AG10803 (cell line): ENCODE measurements around the gene TTC7B.

Source experiments
- DNase-seq: peaks from one replicate; pipeline ENCODE4 v3.0.0; 2010; ENCODE audit warnings: low read depth
- H3K4me3 ChIP-seq: 2 replicates; pipeline ENCODE4 v1.5.1; 2011; ENCODE audit warnings: mild to moderate bottlenecking, low read length, control low read depth
- TF ChIP-seq, protein P1 (sequence below): conservative IDR thresholded peaks from 2 replicates; pipeline ENCODE4 v1.5.1; 2011; ENCODE audit warnings: mild to moderate bottlenecking, low read length, control low read depth, inconsistent platforms

TTC7B gene

DNA sequence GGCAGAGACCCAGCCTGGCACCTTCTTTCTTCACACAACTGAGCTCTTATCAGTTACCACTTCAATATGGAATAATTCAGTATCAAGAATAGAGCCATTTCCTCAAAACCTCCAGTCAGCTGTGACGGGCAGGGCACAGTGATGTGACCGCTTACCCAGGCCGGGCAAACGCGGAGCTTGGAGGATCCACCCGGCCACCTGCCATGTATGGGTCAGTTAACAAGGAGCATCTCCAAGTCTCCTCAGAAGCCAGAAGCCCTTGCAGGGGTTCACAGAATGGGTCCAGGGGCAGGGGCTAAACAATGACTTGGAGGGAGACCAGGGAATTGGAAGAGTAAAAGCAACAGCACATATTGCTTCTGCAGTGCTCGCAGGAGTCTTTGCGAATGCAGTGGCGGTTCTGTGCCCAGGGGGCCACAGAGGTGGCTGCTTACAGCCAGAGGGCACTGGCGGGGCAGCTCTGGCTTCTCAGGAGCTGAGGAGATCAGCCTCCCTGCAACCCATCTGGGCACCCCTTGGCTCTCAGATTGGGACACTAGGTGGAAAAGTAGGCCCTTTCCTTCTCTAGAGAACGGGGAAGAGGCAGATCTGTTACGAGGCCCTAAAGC lies 257.1 kb downstream of the TTC7B start:
- TF ChIP-seq, protein P1, sequence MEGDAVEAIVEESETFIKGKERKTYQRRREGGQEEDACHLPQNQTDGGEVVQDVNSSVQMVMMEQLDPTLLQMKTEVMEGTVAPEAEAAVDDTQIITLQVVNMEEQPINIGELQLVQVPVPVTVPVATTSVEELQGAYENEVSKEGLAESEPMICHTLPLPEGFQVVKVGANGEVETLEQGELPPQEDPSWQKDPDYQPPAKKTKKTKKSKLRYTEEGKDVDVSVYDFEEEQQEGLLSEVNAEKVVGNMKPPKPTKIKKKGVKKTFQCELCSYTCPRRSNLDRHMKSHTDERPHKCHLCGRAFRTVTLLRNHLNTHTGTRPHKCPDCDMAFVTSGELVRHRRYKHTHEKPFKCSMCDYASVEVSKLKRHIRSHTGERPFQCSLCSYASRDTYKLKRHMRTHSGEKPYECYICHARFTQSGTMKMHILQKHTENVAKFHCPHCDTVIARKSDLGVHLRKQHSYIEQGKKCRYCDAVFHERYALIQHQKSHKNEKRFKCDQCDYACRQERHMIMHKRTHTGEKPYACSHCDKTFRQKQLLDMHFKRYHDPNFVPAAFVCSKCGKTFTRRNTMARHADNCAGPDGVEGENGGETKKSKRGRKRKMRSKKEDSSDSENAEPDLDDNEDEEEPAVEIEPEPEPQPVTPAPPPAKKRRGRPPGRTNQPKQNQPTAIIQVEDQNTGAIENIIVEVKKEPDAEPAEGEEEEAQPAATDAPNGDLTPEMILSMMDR: no peak
- DNase-seq: no peak
- no peak overlapping the region for H3K4me3 ChIP-seq

DNA sequence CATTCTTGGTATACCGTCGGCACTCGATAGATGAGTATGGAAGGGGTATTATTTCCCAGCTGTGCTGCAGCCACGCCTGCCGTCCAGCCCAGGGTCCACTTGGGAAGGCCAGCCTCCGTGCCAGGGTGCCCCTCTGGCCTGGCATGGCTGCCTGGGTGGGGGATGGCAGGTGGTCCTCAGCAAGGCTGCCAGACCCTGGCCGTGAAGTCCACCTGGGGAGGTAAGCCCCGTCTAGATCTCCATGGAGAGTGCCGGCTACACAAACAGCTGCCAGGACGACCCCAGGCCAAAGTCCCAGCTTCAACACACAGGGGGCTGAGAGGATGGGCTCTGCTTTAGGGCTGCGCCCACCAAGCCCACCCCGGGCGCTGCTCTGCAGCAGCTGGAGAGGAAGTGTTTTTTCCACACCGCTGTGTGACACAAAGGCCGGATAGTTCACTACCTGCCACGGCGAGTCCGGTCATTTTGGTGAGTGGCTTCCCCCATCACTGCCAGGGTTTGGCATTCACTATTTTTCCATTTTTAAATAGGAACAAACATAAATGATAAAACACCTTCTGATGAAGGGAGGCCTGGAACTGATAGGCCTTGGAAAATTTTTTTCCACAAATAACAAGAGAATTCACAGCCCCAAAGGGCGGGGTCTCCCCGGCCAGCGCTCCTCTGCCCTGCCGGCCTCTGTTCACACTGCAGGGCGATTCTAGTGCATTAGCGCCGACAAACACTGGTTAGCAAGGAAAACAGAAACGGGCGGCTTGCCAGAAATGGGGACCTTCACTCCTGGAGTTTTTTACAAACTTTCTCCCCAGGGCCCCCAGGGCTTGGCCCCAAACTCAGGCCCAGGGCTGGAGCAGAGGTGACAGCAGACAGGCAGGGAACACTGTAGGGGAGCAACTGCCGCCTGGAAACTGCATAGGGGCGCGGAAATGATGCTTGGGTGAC lies 257.9 kb downstream of the TTC7B start:
- no peak for DNase-seq
- TF ChIP-seq, protein P1: no peak
- no peak overlapping the region for H3K4me3 ChIP-seq

DNA sequence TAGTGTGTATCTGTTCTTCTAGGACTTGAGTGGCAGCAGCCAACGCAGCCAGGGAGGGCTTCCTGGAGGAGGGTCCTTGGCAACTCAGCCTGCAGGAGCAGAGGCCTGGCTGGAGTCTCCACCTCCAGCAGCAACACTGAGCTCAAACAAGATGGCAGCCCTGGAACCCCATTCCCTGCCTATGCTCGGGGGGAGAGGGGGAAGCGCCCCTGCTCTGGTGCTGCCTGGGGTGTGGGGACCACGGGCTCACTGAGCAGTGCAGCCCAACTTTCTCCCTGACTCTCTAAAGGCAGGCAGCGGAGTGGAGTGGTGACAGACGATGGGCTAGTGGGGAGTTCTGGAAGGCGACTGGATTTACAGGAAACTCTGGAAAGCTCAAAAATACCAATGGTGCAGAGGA lies 258.7 kb downstream of the TTC7B start:
- no peak for DNase-seq
- TF ChIP-seq, protein P1: no peak
- H3K4me3 ChIP-seq: no peak overlapping the region

DNA sequence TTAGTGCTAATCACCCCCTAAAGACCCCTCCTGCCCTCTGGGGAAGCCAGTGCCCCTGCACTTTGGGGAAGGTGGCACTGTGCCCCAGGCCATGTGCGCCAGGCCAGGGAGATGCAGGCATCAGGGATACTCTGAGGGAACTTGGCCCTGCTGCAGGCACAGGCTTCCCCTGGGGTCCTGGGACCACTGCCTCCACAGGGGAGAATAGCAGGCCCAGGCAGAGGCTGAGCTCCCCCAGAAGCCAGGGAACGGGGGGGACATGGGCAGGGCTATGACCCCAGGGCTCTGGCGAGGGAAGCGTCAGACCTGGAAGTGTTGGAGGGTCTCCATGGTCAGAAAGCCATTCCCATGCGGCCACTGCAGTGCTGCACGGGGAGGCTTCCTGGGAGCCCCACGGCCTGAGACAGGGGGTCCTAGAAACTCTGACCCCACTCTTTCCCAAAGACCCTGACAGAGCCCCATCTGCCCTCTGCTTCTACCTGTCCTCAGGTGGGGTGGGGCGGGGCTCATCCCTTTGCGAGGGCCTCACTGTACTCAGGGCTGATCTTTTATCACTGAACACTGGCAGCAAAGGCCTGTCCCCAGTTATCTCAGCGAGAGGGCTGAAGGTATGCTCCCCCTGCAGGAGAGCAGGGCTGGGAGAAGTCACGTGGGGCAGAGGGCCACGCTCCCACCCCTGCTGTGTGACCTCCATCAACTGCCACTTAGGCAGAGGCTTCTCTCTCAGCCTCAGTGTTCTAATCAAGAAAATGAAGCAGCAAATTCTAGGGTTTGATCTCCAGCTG lies 259.4 kb downstream of the TTC7B start:
- no peak for DNase-seq
- TF ChIP-seq, protein P1: no peak
- H3K4me3 ChIP-seq: no peak overlapping the region

DNA sequence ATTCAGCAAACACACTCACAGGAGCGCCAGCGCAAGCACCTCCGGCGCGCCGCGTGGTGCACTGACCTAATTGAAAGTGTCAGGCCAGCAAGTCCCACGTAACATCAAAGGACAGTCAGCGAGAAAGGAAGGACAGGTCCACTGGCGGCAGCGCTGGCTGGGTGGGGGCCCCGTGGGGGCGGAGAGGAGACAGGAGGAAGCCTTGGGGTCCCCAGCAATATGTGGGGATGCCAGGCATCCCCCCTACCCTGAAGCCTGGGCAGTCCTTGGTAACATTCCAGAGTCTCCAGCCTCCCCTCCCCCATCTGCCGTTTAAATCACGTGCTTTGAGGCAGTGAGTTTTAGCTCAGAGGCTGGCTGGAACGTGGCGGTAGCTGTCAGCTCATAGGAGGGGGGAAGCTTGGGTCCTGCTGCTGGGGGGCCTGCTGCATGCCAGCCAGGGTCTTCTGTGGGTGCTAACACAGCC lies 260.2 kb downstream of the TTC7B start:
- no peak overlapping the region for H3K4me3 ChIP-seq
- TF ChIP-seq, protein P1: no peak
- DNase-seq: no peak

DNA sequence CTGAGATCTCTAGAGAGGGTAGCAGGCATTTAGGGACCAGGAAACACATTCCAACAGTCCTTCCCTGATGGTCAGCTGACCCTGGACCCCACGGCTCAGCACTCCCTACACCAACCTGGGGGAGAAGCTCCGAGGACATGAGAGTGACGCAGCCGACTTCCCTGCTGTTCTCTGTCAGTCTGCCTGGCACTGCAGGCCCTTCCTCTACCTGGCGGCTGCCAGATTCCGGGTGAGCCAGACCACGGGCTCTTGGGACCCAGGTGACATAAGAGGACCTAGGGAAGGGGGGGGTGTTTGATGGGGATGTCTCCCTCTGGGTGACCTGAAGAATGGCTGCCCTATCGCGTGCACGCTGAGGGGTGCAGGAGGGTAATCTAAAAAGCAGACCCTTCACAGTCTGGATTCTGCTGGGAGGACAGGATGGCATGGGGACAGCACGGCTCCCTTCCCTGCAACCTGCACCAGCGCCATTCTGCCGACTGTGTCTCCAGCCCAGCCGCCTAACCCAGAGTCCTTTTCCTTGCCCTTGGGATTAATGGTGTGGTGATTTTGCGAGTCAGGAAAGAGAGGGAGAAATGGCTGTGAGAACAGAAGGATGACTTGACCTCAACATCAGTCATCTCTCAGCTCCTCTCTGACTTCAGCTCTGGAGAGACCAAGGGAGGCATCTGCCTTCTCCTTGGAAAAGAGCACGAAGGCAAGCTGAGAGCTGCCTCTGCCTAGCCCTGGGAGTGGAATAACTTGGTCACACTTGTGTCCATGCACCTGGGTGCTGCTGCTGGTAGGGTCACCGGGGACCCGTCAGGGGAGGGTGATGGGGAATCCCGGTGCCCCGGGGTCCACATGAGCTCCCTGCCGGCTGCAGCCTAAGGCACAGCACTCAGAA lies 260.9 kb downstream of the TTC7B start:
- TF ChIP-seq, protein P1: no peak
- H3K4me3 ChIP-seq: no peak overlapping the region
- DNase-seq: no peak
